A549 (cell line): ENCODE results near the gene MSANTD4. TPM values are rescaled to one million over a fixed set of nuclear protein-coding genes. Genes with fewer than 3 reads are reported as not detected.

ENCODE experiments used
- ATAC-seq, 2 experiments: fragments of 200-7000 bp in 1 of 2; fragments of >200 bp in 1 of 2; cut with Nextera tagmentation in 1 of 2; cut with Tn5 transposase in 1 of 2; 3 replicates each; pipeline versions ENCODE4 v1.8.0 to v1.9.1; 2018 to 2020; ENCODE audit warnings: mild to moderate bottlenecking in 1 of 2, moderate library complexity in 1 of 2
- CTCF ChIA-PET: fragments of 300-600 bp; sonication (Branson Sonifier 250); formaldehyde crosslinking; extraction: SDS; loops from one replicate; lab custom pipeline; 2021; ENCODE audit warnings: antibody characterized with exemption, inconsistent platforms; lab: Yijun Ruan, JAX
- POLR2A ChIA-PET: fragments of 350-600 bp; formaldehyde crosslinking; extraction: SDS; loops from one replicate; lab custom pipeline; 2021; ENCODE audit warnings: antibody characterized with exemption, inconsistent platforms; lab: Yijun Ruan, JAX
- DNase-seq, 2 experiments: peaks; one replicate each; pipeline versions ENCODE4 v3.0.0 to v3.0.0-alpha.2; 2011 to 2016; ENCODE audit warnings: low read depth in 1 of 2, low spot score in 1 of 2
- FAIRE-seq: peaks from 2 replicates; lab custom pipeline; 2011; peaks lifted over from hg19 to GRCh38; lab: Jason Lieb, UNC
- H3K27ac ChIP-seq, 2 experiments: fragments of >200 bp; sonication (Bioruptor Twin); formaldehyde crosslinking; 3 replicates each; pipeline ENCODE4 v1.5.1; 2016 to 2017
- H3K4me1 ChIP-seq: fragments of >200 bp; sonication (Bioruptor Twin); formaldehyde crosslinking; 3 replicates; pipeline ENCODE4 v1.6.1; 2016
- H3K4me2 ChIP-seq: fragments of >200 bp; sonication (Bioruptor Twin); formaldehyde crosslinking; 3 replicates; pipeline ENCODE4 v1.6.1; 2016
- H3K4me3 ChIP-seq: fragments of >200 bp; sonication (Bioruptor Twin); formaldehyde crosslinking; 3 replicates; pipeline ENCODE4 v1.5.1; 2016
- H3K9me3 ChIP-seq: fragments of >200 bp; sonication (Bioruptor Twin); formaldehyde crosslinking; 3 replicates; pipeline ENCODE4 v1.6.1; 2016
- CBX8 ChIP-seq: fragments of 200-600 bp; sonication (generic); IDR thresholded peaks from 2 replicates; pipeline ENCODE4 v1.6.1; 2016
- CEBPB ChIP-seq, 2 experiments: fragments of >200 bp in 1 of 2; sonication (Bioruptor Twin) in 1 of 2; formaldehyde crosslinking in 1 of 2; IDR thresholded peaks; 2 replicates each; pipeline ENCODE4 v1.6.1; 2012 to 2016
- CHD4 ChIP-seq: fragments of 200-600 bp; sonication (generic); IDR thresholded peaks from 2 replicates; pipeline ENCODE4 v1.6.1; 2016; ENCODE audit warnings: antibody characterized with exemption, mild to moderate bottlenecking, borderline replicate concordance
- FOSB ChIP-seq: fragments of 250-450 bp; sonication (Bioruptor Pico); IDR thresholded peaks from 2 replicates; pipeline ENCODE4 v1.5.0; 2020; ENCODE audit warnings: mild to moderate bottlenecking, moderate library complexity
- FOXS1 ChIP-seq: fragments of 250-450 bp; sonication (Bioruptor Pico); IDR thresholded peaks from 2 replicates; pipeline ENCODE4 v1.5.0; 2020; ENCODE audit warnings: mild to moderate bottlenecking, moderate library complexity
- GATA3 ChIP-seq: IDR thresholded peaks from 2 replicates; pipeline ENCODE4 v1.6.1; 2012; ENCODE audit warnings: borderline replicate concordance
- HEYL ChIP-seq: fragments of 250-450 bp; sonication (Bioruptor Pico); IDR thresholded peaks from 2 replicates; pipeline ENCODE4 v1.8.0; 2021; ENCODE audit warnings: mild to moderate bottlenecking, moderate library complexity
- HOXA7 ChIP-seq: fragments of 250-450 bp; sonication (Bioruptor Pico); IDR thresholded peaks from 2 replicates; pipeline ENCODE4 v1.5.0; 2020; ENCODE audit warnings: mild to moderate bottlenecking, moderate library complexity
- HOXB13 ChIP-seq: fragments of 250-450 bp; sonication (Bioruptor Pico); IDR thresholded peaks from 2 replicates; pipeline ENCODE4 v1.5.0; 2020; ENCODE audit warnings: low read depth, mild to moderate bottlenecking, moderate library complexity
- NFE2L2 ChIP-seq: fragments of 150-350 bp; conservative IDR thresholded peaks from 2 replicates; pipeline ENCODE4 v1.6.1; 2014; ENCODE audit warnings: low read length
- NPAS2 ChIP-seq: fragments of 250-450 bp; sonication (Bioruptor Pico); IDR thresholded peaks from 2 replicates; pipeline ENCODE4 v1.8.0; 2022; ENCODE audit warnings: mild to moderate bottlenecking, moderate library complexity, borderline replicate concordance
- POLR2AphosphoS2 ChIP-seq: conservative IDR thresholded peaks from 2 replicates; pipeline ENCODE4 v1.6.1; 2012; ENCODE audit warnings: low read length, improper control_type of control experiment, inconsistent platforms
- RARB ChIP-seq: fragments of 250-450 bp; sonication (Bioruptor Pico); IDR thresholded peaks from 2 replicates; pipeline ENCODE4 v1.8.0; 2021; ENCODE audit warnings: mild to moderate bottlenecking, moderate library complexity
- RNF2 ChIP-seq: fragments of 200-600 bp; sonication (generic); IDR thresholded peaks from 2 replicates; pipeline ENCODE4 v1.6.1; 2016; ENCODE audit warnings: low read depth, mild to moderate bottlenecking, antibody characterized with exemption, moderate library complexity, borderline replicate concordance
- SREBF2 ChIP-seq: fragments of 450-650 bp; IDR thresholded peaks from 2 replicates; pipeline ENCODE4 v1.6.1; 2014; ENCODE audit warnings: mild to moderate bottlenecking, moderate library complexity
- TP53 ChIP-seq: fragments of 250-450 bp; sonication (Bioruptor Pico); IDR thresholded peaks from 2 replicates; pipeline ENCODE4 v1.5.0; 2021; ENCODE audit warnings: mild to moderate bottlenecking, moderate library complexity
- ZC3H11A ChIP-seq: fragments of 450-650 bp; IDR thresholded peaks from 2 replicates; pipeline ENCODE4 v1.6.1; 2014; ENCODE audit warnings: antibody characterized with exemption, mild to moderate bottlenecking
- WGBS: methylation state at CpG from one replicate; pipeline ENCODE4 v1.1.6; 2017; ENCODE audit errors: missing lambda C conversion rate; 5-methylcytosine and 5-hydroxymethylcytosine counted together
- polyA plus RNA-seq, 4 experiments: library from polyadenylated mRNA; depleted of rRNA in 3 of 4; stranded (reverse); fragments of >200 nt; fragmentation: RNase III in 1 of 4; extraction: RNeasy Plus Mini Kit Qiagen cat#74134 plus additional on column Dnase treatment in 1 of 4; gene quantifications; 2 replicates in 3 of 4; 3 replicates in 1 of 4; pipeline ENCODE4 v1.2.3, GENCODE V29; 2011 to 2017
- TF ChIP-seq, protein P1 (sequence below): fragments of 150-350 bp; IDR thresholded peaks from 2 replicates; pipeline ENCODE4 v1.6.1; 2014; ENCODE audit warnings: low read depth, mild to moderate bottlenecking, low read length
- TF ChIP-seq, protein P2 (sequence below): fragments of >200 bp; sonication (Bioruptor Twin); formaldehyde crosslinking; IDR thresholded peaks from 2 replicates; pipeline ENCODE4 v1.6.1; 2016
- TF ChIP-seq, protein P3 (sequence below): IDR thresholded peaks from 2 replicates; pipeline ENCODE4 v1.6.1; 2012; ENCODE audit warnings: low read depth, borderline replicate concordance
- TF ChIP-seq, protein P4 (sequence below): fragments of 250-450 bp; sonication (Bioruptor Pico); IDR thresholded peaks from 2 replicates; pipeline ENCODE4 v1.5.0; 2021; ENCODE audit warnings: mild to moderate bottlenecking, moderate library complexity, borderline replicate concordance
- TF ChIP-seq, protein P5 (sequence below): fragments of >200 bp; sonication (Bioruptor Twin); formaldehyde crosslinking; IDR thresholded peaks from 3 replicates; pipeline ENCODE4 v1.6.1; 2016
- TF ChIP-seq, protein P6 (sequence below): fragments of 250-450 bp; sonication (Bioruptor Pico); IDR thresholded peaks from 2 replicates; pipeline ENCODE4 v1.5.0; 2020; ENCODE audit warnings: low read depth, mild to moderate bottlenecking, moderate library complexity

MSANTD4 gene
- polyA plus RNA-seq, 2 of the 4 experiments (the other 2 are of a cell fraction): 9.4 to 14.2 TPM

DNA sequence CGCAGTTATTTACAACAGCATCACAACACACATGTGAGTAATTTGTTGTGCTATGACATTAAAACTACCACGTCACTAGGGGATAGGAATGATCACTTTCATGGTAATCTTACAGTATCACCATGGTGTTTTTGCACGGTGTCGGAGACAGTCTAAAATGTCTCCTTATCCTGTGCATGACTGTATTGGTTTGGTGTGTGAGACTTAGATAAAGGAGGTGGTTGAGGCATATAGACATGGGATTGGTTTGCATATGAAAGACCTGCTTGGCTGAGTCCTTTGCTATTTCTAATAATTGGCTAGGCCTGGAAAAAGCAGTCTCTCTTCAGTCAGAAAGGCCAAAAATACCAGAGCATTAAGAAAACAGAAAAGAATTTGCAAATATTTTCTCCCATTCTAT, 30.2 kb downstream of the MSANTD4 start (continued):
- no peak for TF ChIP-seq FOSB (CRISPR knock-in tag)
- no peak for TF ChIP-seq NFE2L2
- no peak for TF ChIP-seq RARB (CRISPR knock-in tag)
- no peak for TF ChIP-seq TP53 (CRISPR knock-in tag)
- TF ChIP-seq, protein P1, sequence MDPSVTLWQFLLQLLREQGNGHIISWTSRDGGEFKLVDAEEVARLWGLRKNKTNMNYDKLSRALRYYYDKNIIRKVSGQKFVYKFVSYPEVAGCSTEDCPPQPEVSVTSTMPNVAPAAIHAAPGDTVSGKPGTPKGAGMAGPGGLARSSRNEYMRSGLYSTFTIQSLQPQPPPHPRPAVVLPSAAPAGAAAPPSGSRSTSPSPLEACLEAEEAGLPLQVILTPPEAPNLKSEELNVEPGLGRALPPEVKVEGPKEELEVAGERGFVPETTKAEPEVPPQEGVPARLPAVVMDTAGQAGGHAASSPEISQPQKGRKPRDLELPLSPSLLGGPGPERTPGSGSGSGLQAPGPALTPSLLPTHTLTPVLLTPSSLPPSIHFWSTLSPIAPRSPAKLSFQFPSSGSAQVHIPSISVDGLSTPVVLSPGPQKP: no peak
- TF ChIP-seq, protein P2, sequence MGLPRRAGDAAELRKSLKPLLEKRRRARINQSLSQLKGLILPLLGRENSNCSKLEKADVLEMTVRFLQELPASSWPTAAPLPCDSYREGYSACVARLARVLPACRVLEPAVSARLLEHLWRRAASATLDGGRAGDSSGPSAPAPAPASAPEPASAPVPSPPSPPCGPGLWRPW: no peak
- no peak for TF ChIP-seq HOXB13 (CRISPR knock-in tag)
- no peak for TF ChIP-seq CHD4
- TF ChIP-seq, protein P3, sequence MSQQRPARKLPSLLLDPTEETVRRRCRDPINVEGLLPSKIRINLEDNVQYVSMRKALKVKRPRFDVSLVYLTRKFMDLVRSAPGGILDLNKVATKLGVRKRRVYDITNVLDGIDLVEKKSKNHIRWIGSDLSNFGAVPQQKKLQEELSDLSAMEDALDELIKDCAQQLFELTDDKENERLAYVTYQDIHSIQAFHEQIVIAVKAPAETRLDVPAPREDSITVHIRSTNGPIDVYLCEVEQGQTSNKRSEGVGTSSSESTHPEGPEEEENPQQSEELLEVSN: no peak
- TF ChIP-seq NPAS2: no peak
- TF ChIP-seq, protein P4, sequence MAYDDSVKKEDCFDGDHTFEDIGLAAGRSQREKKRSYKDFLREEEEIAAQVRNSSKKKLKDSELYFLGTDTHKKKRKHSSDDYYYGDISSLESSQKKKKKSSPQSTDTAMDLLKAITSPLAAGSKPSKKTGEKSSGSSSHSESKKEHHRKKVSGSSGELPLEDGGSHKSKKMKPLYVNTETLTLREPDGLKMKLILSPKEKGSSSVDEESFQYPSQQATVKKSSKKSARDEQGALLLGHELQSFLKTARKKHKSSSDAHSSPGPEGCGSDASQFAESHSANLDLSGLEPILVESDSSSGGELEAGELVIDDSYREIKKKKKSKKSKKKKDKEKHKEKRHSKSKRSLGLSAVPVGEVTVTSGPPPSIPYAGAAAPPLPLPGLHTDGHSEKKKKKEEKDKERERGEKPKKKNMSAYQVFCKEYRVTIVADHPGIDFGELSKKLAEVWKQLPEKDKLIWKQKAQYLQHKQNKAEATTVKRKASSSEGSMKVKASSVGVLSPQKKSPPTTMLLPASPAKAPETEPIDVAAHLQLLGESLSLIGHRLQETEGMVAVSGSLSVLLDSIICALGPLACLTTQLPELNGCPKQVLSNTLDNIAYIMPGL (CRISPR knock-in tag): no peak
- TF ChIP-seq, all 56 proteins: peak for 0

DNA sequence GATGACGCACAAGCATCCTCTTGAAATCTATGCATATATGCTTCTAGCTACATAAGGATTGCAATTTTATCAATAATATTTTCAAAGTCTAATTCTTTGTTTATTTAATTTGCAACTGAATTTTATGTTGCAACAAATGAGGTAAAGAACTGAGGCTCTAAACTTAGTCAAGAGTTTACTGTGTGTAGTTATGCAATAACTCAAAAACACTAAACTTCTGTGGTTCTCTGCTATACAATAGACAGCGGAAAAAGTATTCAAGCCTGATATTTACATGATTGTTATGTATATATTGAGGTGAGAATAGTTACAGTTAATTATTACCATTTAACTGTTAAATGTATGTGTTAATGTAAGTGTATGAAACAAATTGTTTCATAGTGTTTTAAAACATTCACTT, 32.9 kb downstream of the MSANTD4 start:
- H3K9me3 ChIP-seq: no peaks in the 10 kb centered on the region
- no peak for FAIRE-seq
- H3K4me3 ChIP-seq: no peak overlapping the region
- 87% methylated on average over 2 of the region's 2 CpGs for WGBS
- no peaks in the 10 kb centered on the region for H3K4me1 ChIP-seq
- no peak for ATAC-seq
- no peak overlapping the region for H3K4me2 ChIP-seq
- ChIA-PET POLR2A (no interaction called here), CTCF (no interaction called here)
- TF ChIP-seq SREBF2 (no peak), CBX8 (no peak), GATA3 (no peak), RNF2 (no peak), ZC3H11A (no peak)
- TF ChIP-seq, protein P4 (CRISPR knock-in tag): no peak
- TF ChIP-seq, protein P5, sequence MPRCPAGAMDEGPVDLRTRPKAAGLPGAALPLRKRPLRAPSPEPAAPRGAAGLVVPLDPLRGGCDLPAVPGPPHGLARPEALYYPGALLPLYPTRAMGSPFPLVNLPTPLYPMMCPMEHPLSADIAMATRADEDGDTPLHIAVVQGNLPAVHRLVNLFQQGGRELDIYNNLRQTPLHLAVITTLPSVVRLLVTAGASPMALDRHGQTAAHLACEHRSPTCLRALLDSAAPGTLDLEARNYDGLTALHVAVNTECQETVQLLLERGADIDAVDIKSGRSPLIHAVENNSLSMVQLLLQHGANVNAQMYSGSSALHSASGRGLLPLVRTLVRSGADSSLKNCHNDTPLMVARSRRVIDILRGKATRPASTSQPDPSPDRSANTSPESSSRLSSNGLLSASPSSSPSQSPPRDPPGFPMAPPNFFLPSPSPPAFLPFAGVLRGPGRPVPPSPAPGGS: no peak
- no peak overlapping the region for H3K27ac ChIP-seq
- DNase-seq: no peak

DNA sequence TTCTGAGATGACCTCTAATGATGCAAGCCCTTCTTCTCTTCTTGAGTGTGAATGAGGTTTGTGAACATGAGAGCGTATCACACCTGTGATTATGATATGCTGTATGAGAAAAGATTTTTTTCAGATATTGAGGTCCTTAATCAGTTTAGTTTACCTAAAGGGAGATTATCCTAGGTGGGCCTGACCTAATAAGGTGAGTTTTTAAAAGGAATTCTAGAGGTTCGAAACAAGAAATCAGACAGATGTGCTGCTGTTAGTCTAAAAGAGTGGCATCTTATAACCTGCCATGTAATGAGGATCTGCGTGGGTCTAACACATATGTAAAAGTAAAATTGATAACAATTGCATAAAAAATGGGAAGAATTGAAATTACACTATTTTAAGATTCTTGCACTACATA, 33.8 kb downstream of the MSANTD4 start:
- no peak overlapping the region for H3K4me3 ChIP-seq
- H3K4me1 ChIP-seq: no peaks in the 10 kb centered on the region
- ChIA-PET CTCF (no interaction called here), POLR2A (no interaction called here)
- WGBS: 72% methylated on average over 3 of the region's 3 CpGs
- TF ChIP-seq CEBPB (IDR thresholded peaks at IDR 0.05): no peak
- no peak for TF ChIP-seq HOXB13 (CRISPR knock-in tag)
- TF ChIP-seq ZC3H11A: no peak
- TF ChIP-seq, protein P6, sequence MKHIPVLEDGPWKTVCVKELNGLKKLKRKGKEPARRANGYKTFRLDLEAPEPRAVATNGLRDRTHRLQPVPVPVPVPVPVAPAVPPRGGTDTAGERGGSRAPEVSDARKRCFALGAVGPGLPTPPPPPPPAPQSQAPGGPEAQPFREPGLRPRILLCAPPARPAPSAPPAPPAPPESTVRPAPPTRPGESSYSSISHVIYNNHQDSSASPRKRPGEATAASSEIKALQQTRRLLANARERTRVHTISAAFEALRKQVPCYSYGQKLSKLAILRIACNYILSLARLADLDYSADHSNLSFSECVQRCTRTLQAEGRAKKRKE: no peak
- no peak for TF ChIP-seq CHD4
- no peak for TF ChIP-seq POLR2AphosphoS2
- TF ChIP-seq, protein P4 (CRISPR knock-in tag): no peak
- TF ChIP-seq, protein P2: no peak
- no peak for TF ChIP-seq HOXA7 (CRISPR knock-in tag)
- TF ChIP-seq HEYL (CRISPR knock-in tag): no peak
- TF ChIP-seq TP53 (CRISPR knock-in tag): no peak
- no peak for TF ChIP-seq FOXS1
- ATAC-seq: no peak
- H3K27ac ChIP-seq: no peak overlapping the region
- no peak for DNase-seq
- H3K4me2 ChIP-seq: no peak overlapping the region
- H3K9me3 ChIP-seq: no peaks in the 10 kb centered on the region
- no peak for FAIRE-seq
